HG02981 (cell line): ENCODE data around the gene KIAA0825.

Experiments used
- ATAC-seq: cut with Tn5 transposase; IDR thresholded peaks from one replicate; pipeline ENCODE4 v1.9.1; 2021; ENCODE audit warnings: mild to moderate bottlenecking, moderate library complexity; ENCODE audit not compliant: unreplicated experiment

Gene KIAA0825

GRCh38 chr5:94457788-94458187, 160.6 kb downstream of the KIAA0825 start:
- ATAC-seq, result no peak

- no peak for ATAC-seq
Observed at GRCh38 chr5:94445726-94446125, 172.7 kb downstream of the KIAA0825 start.

- no peak for ATAC-seq
Observed at GRCh38 chr5:94442991-94443390, 175.4 kb downstream of the KIAA0825 start.

- ATAC-seq, result no peak
Observed at GRCh38 chr5:94442076-94442475, 176.3 kb downstream of the KIAA0825 start.

- ATAC-seq, result no peak
Observed at GRCh38 chr5:94440015-94440414, 178.4 kb downstream of the KIAA0825 start.

GRCh38 chr5:94433397-94434163, 184.8 kb downstream of the KIAA0825 start:
- ATAC-seq, result no peak

GRCh38 chr5:94432499-94432898, 185.9 kb downstream of the KIAA0825 start:
- no peak for ATAC-seq

GRCh38 chr5:94431696-94432095, 186.7 kb downstream of the KIAA0825 start:
- ATAC-seq, result no peak

- no peak for ATAC-seq
Observed at GRCh38 chr5:94429566-94429965, 188.8 kb downstream of the KIAA0825 start.

GRCh38 chr5:94425396-94425795, 193.0 kb downstream of the KIAA0825 start:
- ATAC-seq, result no peak

GRCh38 chr5:94423411-94423810, 195.0 kb downstream of the KIAA0825 start:
- ATAC-seq, result no peak

- ATAC-seq, result no peak
Observed at GRCh38 chr5:94422812-94423211, 195.6 kb downstream of the KIAA0825 start.

- no peak for ATAC-seq
Observed at GRCh38 chr5:94420885-94421284, 197.5 kb downstream of the KIAA0825 start.

- no peak for ATAC-seq
Observed at GRCh38 chr5:94415798-94416197, 202.6 kb downstream of the KIAA0825 start.

GRCh38 chr5:94409440-94409839, 209.0 kb downstream of the KIAA0825 start:
- no peak for ATAC-seq

- no peak for ATAC-seq
Observed at GRCh38 chr5:94407023-94407422, 211.4 kb downstream of the KIAA0825 start.

- ATAC-seq, result no peak
Observed at GRCh38 chr5:94403483-94403882, 214.9 kb downstream of the KIAA0825 start.

GRCh38 chr5:94402096-94402495, 216.3 kb downstream of the KIAA0825 start:
- no peak for ATAC-seq

- no peak for ATAC-seq
Observed at GRCh38 chr5:94397508-94397907, 220.9 kb downstream of the KIAA0825 start.

- ATAC-seq, result no peak
Observed at GRCh38 chr5:94396687-94397086, 221.7 kb downstream of the KIAA0825 start.

- ATAC-seq, result no peak
Observed at GRCh38 chr5:94395468-94395867, 222.9 kb downstream of the KIAA0825 start.

- ATAC-seq, result no peak
Observed at GRCh38 chr5:94391996-94392395, 226.4 kb downstream of the KIAA0825 start.

GRCh38 chr5:94389515-94389899, 228.9 kb downstream of the KIAA0825 start:
- ATAC-seq, result no peak
